ENCODE data around the gene IDI1.

Gene IDI1

GRCh38 chr10:1093696-1094095, 44.8 kb upstream of the IDI1 start:
- H3K9me3 ChIP-seq, result no peaks in the 10 kb centered on the region
- H3K36me3 ChIP-seq, result peaks cover 13% of the 10 kb centered on the region
- H3K27me3 ChIP-seq, result no peaks in the 10 kb centered on the region
- H3K4me3 ChIP-seq (ENCODE audit: low read depth, low read length), result no peak overlapping the region
- TF ChIP-seq CTCF (IDR thresholded peaks at IDR 0.05; ENCODE audit: low read depth, low read length), result no peak
- H3K4me1 ChIP-seq, result no peaks in the 10 kb centered on the region
- DNase-seq, result no peak

DNA sequence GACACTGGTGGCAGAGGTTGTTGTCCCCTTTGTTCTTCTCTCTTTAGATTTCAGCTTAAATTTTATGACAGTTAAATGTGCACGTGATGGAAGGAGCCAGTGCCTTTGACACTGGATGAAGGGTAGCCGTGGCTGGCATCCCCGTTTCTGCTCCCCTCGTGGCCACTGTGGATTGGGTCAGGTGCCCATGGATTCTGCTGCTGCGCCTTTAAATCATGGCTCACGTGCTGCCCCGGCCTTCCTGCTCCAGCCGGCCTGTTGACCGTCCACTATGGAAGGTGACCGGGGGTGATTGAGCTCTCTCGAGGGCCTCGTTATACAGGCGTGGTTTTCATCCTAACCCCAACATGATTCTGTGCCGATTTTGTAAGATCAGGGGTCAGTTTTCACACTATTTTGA, 41.8 kb upstream of the IDI1 start:
- Histone ChIP-seq H3K4me3 (ENCODE audit: low read depth, low read length) (no peak overlapping the region), H3K9me3 (no peaks in the 10 kb centered on the region), H3K36me3 (peaks cover 26% of the 10 kb centered on the region), H3K4me1 (no peaks in the 10 kb centered on the region), H3K27me3 (no peaks in the 10 kb centered on the region)
- TF ChIP-seq CTCF (IDR thresholded peaks at IDR 0.05; ENCODE audit: low read depth, low read length), result no peak
- DNase-seq, result no peak

GRCh38 chr10:1089017-1089689, 40.2 kb upstream of the IDI1 start:
- DNase-seq, result no peak
- H3K36me3 ChIP-seq, result peaks cover 30% of the 10 kb centered on the region
- H3K4me3 ChIP-seq (ENCODE audit: low read depth, low read length), result no peak overlapping the region
- no peaks in the 10 kb centered on the region for H3K4me1 ChIP-seq
- no peaks in the 10 kb centered on the region for H3K27me3 ChIP-seq
- H3K9me3 ChIP-seq, result no peaks in the 10 kb centered on the region
- no peak for TF ChIP-seq CTCF (IDR thresholded peaks at IDR 0.05; ENCODE audit: low read depth, low read length)

DNA sequence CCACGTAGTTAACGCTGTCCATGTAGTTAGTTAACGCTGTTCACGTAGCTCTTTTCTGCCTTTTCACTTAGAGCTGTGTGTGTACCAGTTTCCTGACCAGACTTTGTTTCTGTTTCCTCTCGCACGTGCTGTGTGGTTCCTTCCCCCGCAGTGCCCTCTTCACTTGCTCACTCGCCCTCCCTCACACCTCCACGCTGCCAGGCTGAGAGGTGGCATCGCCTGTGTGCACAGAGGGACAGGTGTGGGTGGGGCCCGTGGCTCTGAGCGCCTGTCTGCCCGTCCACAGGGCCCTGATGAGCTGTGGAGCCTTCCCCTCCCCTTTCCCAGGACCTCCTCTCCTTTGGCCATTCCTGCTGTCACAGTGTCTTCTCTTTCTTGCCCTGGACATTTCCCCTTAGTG, 37.9 kb upstream of the IDI1 start:
- no peak for TF ChIP-seq CTCF (IDR thresholded peaks at IDR 0.05; ENCODE audit: low read depth, low read length)
- no peaks in the 10 kb centered on the region for H3K9me3 ChIP-seq
- DNase-seq, result no peak
- no peak overlapping the region for H3K4me3 ChIP-seq (ENCODE audit: low read depth, low read length)
- no peaks in the 10 kb centered on the region for H3K27me3 ChIP-seq
- H3K4me1 ChIP-seq, result no peaks in the 10 kb centered on the region
- peaks cover 26% of the 10 kb centered on the region for H3K36me3 ChIP-seq

- no peaks in the 10 kb centered on the region for H3K9me3 ChIP-seq
- TF ChIP-seq CTCF (IDR thresholded peaks at IDR 0.05; ENCODE audit: low read depth, low read length), result no peak
- H3K36me3 ChIP-seq, result peaks cover 23% of the 10 kb centered on the region
- H3K4me3 ChIP-seq (ENCODE audit: low read depth, low read length), result no peak overlapping the region
- H3K4me1 ChIP-seq, result no peaks in the 10 kb centered on the region
- no peak for DNase-seq
- H3K27me3 ChIP-seq, result no peaks in the 10 kb centered on the region
Observed at GRCh38 chr10:1085258-1085657, 36.3 kb upstream of the IDI1 start.

DNA sequence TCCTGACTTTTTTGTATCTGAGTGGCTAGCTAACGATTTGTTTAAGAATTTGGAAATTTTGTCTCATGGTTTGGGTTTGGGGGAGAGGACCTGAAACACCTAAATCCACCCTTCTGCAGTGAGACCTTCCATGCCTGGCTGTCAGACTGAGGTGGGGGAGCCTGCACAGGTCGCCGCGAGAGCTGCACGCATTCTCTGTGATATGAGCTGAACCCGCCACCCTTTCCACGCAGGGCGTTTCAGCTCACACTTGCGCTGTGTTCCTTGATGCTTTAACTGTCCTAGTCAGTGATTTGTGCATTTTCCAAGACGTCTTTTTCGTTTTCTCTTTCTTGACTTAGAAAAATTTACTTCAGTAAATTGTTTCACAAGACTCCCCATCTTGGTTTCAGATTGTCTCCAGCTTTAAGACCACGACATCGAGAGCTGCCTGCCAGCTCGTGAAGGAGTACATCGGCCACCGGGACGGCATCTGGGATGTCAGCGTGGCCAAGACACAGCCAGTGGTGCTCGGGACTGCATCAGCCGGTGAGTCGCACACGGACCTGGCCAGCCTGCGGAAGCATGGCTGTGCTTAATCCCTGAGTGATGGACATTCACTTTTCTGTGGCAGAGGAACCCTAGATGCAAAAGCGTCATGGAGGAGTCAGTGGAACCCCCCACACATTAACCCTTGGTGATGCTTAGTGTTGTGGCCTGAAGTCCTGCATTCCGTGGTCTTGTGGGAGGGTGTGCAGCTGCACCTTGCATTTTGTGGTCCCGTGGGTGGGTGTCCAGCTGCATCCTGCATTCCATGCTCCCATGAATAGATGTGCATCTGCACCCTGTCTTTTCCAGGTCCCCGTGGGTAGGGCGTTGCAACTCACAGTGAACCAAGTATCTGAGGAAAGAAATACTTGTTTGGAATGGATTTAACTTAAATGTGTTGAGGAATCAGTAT, 35.4 kb upstream of the IDI1 start:
- DNase-seq, result no peak
- Histone ChIP-seq H3K4me3 (ENCODE audit: low read depth, low read length) (no peak overlapping the region), H3K27me3 (no peaks in the 10 kb centered on the region), H3K9me3 (no peaks in the 10 kb centered on the region), H3K4me1 (no peaks in the 10 kb centered on the region), H3K36me3 (peaks cover 28% of the 10 kb centered on the region)
- no peak for TF ChIP-seq CTCF (IDR thresholded peaks at IDR 0.05; ENCODE audit: low read depth, low read length)

Measured in BE2C (cell line).